ENCODE measurements around the gene COQ10A. TPM values are rescaled to one million over a fixed set of nuclear protein-coding genes. Genes with fewer than 3 reads are reported as not detected.
A peak's percentile ranks its signal among the peaks of the same experiment; 100 is the strongest.

The COQ10A gene
- 70.1 and 76.4 TPM in 2 replicates for polyA plus RNA-seq (2014; cell fraction: cytosol; rRNA removed)
- 109 and 157 TPM in 2 replicates for polyA plus RNA-seq (2014; cell fraction: nucleus; rRNA removed)

DNA sequence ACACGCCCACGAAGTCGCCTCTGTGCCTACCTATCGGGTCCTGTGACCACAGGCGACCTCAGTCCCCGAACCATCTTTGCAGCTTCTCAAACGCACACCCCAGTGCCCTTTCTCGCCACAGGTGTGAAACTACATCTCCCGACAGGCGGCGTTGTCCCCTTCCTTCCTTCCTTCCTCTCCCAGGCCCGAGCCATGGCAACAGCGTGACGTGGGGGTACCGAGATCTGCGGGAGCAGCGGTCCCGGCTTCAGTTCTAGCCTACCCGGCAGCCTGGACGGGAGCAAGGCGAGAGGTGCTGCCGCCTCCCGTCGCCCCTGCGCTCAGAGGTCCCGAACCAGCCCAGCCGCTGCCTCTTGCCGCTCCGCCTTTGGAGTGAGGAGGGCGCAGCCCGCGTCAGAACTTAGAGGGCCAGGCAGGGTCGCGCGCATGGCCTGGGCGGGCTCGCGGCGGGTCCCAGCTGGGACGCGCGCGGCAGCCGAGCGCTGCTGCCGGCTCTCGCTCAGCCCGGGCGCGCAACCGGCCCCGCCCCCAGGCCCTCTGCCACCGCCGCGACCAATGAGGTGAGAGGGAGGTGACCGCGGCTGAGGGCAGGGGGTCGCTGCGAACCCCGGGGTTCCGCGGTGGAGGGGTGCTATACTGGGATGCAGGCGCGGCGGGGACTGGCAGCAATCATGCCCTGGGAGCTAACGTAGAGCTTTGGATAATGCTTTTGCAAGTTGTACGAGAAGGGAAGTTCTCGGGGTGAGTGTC is at the start of gene COQ10A:
COQ10A (plus strand) TSS at position 250 of the 750 bp plus-strand sequence; CDS start at position 427, 177 bp downstream.
- peak; percentile 93 for DNase-seq (ENCODE audit: low spot score)

DNA sequence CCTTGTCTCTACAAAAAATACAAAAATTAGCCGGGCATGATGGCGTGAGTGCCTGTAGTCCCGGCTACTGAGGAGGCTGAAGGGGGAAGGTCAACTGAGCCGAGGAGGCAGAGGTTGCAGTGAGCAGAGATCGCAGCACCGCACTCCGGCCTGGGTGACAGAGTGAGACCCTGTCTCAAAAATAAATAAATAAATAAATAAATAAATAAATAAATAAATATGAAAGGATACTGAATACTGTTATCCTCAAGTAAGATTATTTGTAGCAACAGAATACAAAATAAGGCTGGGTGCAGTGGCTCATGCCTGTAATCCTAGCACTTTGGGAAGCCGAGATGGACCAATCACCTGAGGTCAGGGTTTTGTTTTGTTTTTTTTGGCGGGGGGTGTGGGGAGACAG is 46.9 kb upstream of the COQ10A start:
- DNase-seq (ENCODE audit: low spot score): no peak

DNA sequence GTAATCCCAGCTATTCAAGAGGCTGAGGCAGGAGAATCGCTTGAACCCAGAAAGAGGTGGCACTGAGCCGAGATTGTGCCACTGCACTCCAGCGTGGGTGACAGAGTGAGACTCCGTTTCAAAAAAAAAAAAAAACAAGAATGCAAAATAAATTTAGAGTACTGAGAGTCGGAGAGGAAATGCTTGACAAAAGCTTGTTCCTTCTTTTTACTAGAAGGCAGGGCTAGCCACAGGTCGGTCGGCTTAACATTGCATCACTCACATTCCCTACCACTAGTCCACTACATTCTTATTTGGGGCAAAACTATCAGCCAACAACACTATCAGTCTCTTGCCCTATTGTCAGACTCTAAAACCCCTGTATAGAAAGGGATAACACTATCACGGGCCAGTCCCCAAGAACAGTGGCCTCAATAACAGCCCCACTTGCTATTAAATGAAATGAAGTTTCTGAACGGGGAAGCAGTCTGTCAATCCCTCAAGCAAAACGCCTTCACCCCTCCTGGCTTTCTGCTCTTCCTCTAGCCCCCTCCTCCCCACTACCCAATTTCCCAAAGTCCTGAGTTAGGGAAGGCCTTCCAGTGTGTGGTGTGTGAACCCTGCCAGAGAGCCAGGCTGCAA is 46.0 kb upstream of the COQ10A start:
- DNase-seq (ENCODE audit: low spot score): no peak

DNA sequence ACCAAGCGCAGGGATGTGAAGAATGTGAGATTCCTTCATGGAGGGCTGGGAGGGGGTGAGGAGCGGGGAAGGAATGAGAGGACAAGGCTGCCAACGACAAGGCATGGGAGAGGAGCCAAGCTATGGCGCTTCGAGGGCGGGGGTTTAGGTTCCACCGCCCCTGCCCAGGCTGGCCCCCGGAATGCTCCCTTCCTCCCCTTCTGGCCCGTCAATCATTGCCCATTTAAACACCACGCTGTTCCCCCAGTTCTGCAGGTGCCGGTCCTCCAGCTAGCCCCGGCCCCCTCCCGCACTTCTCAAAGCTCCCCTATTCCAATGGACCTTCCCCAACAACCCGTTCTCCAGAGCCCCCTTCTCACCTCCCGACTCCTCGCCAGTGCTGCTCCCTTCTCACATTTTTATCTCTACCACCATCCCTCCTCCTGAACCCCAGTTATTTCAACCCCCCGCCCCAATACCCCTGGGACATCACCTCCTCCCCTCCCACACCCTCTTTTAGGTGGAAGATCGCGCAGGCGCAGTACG is 45.4 kb upstream of the COQ10A start:
- peak; percentile 36 for DNase-seq (ENCODE audit: low spot score)

DNA sequence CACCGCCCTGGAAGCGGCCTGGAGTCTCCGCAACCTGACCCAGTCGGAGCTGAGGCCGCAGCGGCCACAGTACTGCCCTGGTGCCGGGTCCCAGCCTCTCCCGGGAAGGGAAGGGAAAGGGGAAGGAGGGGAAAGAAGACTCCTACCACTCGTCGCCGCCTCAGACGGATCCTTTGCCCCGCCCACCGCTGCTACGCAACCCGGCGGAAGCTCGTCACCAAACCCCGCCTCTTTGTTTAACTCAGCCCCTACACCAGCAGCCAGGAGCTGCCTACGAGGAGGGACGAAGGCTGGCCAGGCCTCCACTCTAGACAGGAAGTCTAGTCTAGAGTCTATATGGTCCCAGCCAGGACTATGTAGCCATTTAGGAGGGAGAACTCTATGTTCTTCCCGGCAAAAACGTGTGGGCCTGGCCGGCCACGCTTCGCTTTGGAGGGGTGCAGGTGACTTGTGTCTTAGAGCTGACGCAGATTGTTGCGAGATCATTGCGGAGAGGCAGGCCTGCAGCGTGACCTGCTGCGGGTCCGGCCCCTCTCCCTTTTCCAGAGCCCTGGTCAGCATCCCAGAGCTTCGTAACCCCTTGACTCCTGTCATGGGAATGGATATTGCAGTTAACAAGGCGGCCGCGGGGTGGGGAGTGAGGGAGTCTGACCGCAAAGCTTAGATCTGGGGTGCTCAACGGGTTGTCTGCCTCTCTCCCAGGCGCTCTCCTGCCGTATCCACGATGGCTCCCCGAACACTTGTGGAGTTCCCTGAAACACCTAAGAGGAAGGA is 44.8 kb upstream of the COQ10A start, which contains the start of gene RNF41:
RNF41 (minus strand) TSS at position 166 of the 774 bp plus-strand sequence. CDS start 7,875 bp downstream, outside the sequence.
- peak; percentile 98 for DNase-seq (ENCODE audit: low spot score)

DNA sequence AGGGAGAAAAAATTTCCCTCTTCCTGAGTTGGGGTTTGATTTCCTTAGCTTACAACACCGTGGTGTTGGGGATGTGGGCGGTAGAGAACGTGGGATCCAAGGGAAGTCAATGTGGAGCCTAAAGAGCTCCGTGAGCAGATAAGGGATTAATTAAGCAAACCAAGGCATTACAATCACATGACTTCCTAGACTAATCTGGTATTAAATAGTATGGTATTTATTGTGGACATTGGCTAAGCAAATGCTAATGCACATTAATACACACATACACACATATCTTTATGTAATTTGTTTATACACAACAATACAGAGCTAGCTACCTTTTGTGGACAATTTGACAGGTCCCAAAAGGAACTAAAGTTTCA is 44.2 kb upstream of the COQ10A start:
- no peak for DNase-seq (ENCODE audit: low spot score)

DNA sequence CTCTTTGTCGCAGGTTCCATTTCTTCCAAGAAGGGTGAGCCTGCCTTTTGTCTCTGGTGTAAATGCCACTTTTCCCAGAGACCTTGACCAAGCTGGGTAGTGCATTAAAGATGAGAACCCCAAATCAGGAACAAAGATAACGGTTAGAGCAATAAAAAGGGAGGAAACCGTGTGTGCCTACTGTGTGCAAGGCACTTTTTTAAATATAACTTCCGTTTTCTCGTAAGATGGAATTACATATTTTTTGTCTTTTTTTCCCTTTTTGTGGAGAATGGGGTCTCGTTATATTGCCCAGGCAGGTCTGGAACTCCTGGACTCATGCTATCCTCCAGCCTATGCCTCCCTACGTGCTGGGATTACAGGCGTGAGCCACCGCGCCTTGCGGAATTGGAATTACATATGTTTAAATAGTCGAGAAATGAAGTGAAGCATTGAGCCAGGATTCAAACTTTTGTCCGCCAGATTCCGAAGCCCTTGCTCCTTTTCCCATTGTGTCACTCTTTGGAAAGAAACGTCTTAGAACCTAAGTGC is 43.1 kb upstream of the COQ10A start:
- DNase-seq (ENCODE audit: low spot score): no peak

DNA sequence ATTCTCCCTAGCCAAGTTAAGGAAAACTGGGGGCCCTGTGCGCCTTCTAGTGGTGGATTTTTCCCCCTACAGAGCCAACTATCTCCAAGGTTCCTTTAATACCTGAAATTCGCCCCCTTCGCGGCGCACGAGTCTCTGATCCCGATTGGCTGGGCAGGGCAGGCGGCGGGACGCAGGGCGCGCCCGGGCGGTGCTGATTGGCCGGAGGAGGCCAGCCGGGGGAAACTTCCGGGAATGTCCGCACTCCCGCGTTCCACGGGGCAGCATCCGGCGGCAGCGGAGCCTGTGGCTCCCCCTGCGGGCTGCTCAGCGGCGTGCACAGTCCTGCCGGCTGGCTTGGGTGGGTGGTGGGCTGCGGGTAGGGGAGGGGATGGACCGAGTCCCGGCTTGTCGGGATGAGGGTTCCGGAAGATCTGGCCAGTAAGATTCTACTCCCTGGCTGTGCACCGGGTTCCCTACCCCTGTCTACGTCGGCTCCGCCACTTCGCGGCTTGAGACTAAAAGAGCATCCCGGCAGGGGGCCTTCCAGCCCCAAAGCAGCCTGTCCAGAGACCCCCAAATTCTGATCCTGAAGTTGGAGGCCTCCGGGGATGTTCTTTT is 42.5 kb upstream of the COQ10A start, which contains the start of gene NABP2:
NABP2 (plus strand) TSS at position 241 of the 600 bp plus-strand sequence. CDS start 515 bp downstream, outside the sequence.
- DNase-seq (ENCODE audit: low spot score): peak; percentile 98

DNA sequence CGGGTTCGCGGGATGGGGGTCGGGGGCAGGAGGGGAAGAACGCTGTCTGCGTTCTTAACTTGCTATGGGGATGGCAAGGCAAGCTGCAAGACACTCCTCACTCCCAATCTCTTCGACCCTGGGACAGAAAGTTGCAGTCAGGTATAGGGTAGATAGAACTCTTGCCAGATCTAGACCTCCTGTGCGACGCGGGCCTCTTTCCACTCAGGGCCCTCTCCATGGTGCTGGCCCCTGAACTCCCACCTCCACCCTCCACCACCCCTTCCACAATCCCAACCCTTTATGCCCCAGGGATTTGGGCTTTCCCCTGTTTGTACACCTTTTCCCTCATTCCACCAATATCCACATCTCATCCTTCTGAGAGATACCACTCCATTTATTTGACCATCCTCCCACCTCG is 41.8 kb upstream of the COQ10A start:
- no peak for DNase-seq (ENCODE audit: low spot score)

DNA sequence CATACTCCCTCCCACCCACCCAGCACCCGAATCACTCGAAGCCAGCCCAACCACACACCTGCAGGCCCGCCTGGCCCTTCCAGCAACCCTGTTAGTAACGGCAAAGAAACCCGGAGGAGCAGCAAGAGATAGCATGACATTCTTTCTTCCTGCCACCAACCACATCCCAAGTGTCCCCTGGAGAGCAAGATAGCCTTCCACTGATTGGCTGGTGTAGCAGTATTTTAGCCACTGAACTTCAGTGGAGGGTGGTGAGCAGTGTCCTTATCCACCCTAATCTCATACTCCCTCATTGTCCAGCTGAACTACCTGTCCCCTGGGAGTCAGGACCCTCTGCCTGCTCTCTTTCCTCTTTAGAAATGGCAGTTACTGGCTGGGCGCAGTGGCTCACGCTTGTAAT is 37.7 kb upstream of the COQ10A start:
- no peak for DNase-seq (ENCODE audit: low spot score)

DNA sequence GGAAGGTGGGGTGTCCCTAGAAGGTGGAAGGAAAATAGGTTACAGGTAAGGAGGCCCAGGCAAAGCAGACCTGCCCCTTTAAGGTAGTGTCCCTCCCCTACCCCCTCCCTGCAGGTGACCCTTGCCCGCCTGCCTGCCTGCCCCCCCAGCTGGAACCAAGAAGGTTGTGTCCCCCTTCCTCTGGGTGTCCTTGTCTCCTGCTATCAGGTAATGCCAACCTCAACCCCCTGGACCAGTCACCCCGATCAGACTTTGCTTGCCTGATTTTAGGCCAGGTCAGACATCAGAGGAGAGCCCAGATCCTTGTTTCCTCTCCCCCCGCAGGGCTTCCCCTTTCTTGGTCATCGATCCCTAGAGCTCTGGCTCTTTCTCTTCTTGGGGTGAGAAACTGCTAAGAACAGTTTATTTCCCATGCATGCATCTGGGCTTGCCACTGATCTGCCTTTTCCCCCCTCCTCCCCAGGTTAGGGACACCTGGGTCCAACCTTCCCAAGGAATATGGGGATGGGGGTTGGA is 36.8 kb upstream of the COQ10A start, which contains the start of gene SLC39A5:
SLC39A5 (plus strand) TSS at position 136 of the 516 bp plus-strand sequence. CDS start 1,224 bp downstream, outside the sequence.
- DNase-seq (ENCODE audit: low spot score): no peak

DNA sequence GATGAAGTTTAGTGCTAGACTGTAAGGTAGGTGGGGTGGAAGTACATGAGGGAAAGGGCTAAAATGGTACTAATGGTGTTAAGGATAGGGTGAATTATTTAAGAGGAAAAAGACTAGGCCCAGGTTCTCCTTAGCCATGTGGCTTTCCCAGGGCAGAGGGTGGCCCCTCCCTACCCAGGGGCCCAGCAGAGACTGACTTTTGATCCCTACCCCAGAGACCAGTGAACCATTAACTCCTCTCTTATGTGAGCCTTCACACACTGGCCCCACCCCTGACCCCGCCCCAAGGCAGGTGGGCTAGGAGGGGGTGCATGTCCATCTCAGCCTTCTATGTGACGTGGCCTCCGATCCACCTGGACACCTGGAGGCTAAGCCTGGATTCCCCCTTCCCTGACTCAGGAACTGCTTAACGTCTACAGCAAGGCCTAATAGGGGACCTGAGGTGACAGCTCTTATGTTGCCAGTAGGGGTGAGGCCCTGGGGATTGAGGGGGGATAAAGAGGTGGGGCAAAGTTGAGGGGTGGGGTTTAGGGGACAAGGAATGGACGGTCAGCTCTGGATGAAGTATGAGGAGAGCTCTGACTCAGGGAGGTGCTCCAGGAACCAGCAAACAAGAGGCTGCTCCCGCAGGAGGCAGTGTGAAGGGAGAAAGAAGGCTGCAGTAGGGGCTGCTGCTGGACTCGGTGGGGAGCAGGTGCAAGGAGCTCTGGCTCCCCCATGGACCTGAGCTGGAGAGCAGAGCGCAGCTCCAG is 36.1 kb upstream of the COQ10A start:
- DNase-seq (ENCODE audit: low spot score): no peak

DNA sequence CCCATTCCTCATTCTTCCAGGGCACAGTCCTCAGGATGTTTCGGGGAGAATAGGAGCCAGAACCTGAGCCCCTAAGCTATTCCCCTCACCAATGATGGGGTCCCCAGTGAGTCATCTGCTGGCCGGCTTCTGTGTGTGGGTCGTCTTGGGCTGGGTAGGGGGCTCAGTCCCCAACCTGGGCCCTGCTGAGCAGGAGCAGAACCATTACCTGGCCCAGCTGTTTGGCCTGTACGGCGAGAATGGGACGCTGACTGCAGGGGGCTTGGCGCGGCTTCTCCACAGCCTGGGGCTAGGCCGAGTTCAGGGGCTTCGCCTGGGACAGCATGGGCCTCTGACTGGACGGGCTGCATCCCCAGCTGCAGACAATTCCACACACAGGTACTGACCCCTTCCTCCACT is 35.6 kb upstream of the COQ10A start:
- DNase-seq (ENCODE audit: low spot score): no peak

DNA sequence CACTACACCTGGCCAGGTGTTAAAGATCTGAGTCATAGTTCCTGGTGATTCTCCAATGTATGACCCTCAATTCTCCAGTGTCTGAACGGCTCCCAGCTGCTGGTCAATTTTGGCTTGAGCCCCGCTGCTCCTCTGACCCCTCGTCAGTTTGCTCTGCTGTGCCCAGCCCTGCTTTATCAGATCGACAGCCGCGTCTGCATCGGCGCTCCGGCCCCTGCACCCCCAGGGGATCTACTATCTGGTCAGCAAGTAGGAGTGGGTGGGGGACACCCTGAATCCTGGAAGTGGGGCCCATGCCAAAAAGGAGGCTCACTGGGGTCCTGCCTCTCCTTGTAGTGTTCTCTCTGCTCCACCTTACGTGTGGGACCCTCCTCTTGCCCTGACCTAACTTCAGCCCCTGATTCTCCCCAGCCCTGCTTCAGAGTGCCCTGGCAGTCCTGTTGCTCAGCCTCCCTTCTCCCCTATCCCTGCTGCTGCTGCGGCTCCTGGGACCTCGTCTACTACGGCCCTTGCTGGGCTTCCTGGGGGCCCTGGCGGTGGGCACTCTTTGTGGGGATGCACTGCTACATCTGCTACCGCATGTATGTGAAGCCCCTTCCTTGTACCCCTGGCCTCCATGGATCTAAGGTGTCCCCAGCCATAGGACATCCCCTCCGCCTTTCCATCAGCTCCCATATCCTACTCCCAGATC is 31.9 kb upstream of the COQ10A start:
- no peak for DNase-seq (ENCODE audit: low spot score)

DNA sequence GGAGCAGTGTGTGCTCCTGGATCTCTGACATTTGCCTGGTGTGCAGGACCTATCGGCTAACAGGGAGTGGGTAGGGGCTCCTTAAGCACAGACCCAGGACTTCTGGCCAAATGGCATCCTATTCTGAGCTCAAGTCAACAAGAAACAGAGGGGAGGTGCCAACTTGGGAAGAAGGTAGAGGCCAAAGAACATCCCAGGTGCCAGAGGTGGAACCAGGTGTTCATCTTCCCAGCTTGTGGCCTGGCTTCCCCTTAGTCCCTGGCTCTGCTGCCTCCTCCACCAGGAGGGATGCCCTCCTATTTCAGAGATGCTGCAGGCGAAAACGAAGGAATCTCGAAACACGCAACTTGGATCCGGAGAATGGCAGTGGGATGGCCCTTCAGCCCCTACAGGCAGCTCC is 30.7 kb upstream of the COQ10A start:
- DNase-seq (ENCODE audit: low spot score): no peak

DNA sequence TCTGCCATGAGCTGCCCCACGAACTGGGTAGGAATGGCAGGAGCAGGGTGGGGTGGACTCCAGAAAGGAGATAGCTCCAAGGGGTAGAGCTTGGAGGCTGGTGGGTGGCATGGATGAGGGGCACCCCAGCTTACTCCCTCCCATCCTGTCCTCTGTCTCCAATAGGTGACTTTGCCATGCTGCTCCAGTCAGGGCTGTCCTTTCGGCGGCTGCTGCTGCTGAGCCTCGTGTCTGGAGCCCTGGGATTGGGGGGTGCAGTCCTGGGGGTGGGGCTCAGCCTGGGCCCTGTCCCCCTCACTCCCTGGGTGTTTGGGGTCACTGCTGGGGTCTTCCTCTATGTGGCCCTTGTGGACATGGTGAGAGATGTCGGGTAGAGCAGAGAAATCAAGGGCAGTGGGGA is 29.8 kb upstream of the COQ10A start:
- no peak for DNase-seq (ENCODE audit: low spot score)

DNA sequence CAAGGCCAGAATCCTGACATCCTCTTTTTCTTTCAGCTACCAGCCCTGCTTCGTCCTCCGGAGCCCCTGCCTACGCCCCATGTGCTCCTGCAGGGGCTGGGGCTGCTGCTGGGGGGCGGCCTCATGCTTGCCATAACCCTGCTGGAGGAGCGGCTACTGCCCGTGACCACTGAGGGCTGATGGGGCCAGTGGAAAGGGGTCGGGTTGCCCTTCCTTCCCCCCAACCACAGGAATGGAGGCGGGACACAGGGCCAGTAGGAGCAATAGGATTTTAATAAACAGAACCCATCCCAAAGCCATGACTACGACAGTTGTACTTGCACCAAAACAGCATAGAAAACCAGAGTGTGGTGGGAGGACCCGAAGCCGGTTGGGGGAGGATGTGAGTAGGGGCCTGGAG is 29.2 kb upstream of the COQ10A start:
- no peak for DNase-seq (ENCODE audit: low spot score)

DNA sequence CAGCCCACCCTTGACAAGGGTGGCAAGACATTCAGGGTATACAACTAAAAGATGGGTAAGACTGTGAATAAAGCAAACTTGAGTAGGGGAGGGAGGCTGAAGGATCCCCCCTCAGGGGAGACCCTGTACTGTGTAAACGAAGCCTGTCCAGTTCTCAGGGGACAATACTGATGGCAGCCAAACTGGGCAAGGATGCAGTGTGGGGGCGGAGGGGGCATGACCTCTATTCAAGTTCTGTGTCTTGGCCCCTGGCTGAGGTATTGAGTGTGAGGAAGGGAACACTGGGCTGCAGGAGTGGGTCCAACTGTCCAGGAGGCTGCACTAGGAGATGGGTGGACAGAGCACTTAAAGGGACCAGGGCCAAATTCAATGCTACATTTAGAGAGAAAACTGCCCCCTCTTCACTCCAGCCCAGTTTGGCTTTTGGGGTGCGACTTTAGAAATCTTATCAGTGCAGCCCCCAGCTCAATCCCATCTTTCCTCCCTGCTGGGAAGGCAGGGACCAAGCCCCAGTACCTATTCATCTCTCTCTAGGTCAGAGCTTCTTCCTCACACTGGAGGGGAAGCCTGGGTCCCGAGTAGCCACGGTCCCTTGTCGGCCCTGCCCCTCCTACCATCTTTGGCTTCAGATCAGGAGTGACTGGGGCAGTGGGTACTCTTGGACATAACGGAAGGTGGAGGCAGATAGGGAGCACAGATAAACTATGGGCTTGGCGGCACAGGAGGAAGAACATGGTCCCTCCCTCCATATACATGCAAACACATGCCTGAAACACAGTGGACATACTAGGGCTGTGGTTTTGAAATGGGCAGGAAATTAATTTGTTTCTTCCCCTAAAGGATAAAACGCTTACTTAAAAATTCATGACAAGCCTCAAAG is 25.1 kb upstream of the COQ10A start:
- DNase-seq (ENCODE audit: low spot score): no peak

Data from SK-N-DZ (cell line).